Hematopoietic multipotent progenitor cell (in vitro differentiated cells): ENCODE data around the gene ZSCAN30. TPM values are rescaled to one million over a fixed set of nuclear protein-coding genes. Genes with fewer than 3 reads are reported as not detected.
A peak's percentile ranks its signal among the peaks of the same experiment; 100 is the strongest.

Source experiments
- DNase-seq, 3 donors: peaks; one replicate each; pipeline ENCODE4 v3.0.0-alpha.2; 2011 to 2015; ENCODE audit warnings: low read depth in 2 of 3, low spot score in 2 of 3
- total RNA-seq: library from RNA; depleted of rRNA; stranded (reverse); fragments of >200 nt; gene quantifications from one replicate; pipeline ENCODE4 v1.2.3, GENCODE V29; 2012

Gene ZSCAN30
- total RNA-seq: 14.8 TPM

DNA sequence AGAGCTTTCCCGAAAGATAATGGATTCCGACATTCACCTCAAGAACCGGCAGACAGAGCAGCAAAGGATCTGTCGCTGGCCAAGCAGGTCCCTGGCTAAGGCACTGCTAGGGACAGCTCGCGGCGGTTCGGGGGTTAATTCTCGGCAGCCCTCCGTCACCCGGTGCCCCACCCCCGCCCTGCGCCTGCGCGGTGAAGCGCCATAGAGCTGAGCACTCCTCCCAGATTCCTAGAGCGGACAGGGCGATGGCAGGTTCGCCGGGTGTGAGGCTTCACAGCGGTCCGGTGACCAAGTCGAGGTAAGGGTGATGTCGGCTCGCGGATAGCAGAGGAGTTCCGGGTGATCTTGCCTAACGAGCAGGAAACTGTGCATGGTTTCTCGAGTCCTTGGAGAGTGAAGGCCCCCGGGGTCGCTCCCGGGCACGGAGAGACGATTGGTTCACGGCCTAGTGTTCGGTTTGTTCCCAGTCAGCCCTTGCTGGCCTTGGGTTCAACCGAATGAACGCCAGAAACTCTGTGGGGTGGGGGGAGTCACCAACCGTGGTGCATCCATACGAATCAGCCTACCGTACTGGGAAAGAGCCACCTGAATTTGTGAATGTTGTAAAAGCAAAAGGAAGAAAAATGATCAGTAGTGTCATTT, at the start of gene ZSCAN30:
ZSCAN30 (minus strand) TSS at position 136 of the 642 bp plus-strand sequence. CDS start 25,877 bp downstream, outside the sequence.
- peak; percentile 86 to 98 (median 96) for DNase-seq

GRCh38 chr18:35337286-35337685, 47.3 kb upstream of the ZSCAN30 start:
- no peak for DNase-seq

- DNase-seq: no peak
Measured at GRCh38 chr18:35335866-35336265, 45.8 kb upstream of the ZSCAN30 start.

DNA sequence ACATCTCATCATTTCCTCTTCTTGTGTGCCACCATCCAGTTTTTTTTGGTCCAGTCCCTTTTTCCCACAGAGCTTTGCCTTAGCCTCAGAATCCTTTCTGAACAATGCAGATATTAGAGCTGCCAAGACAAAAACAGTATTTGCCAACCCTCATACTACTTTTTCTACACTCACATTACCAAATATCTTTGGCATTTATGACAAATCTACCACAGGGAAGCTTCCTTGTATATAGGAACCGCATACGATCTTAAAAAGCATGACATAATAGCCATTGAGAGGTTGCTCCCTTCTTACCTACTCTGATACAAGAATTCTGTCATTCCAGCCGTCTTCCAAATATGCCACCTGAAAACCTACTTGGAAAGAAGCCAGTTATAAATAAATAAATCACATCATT, 44.8 kb upstream of the ZSCAN30 start:
- no peak for DNase-seq

GRCh38 chr18:35334212-35334611, 44.2 kb upstream of the ZSCAN30 start:
- no peak for DNase-seq

DNA sequence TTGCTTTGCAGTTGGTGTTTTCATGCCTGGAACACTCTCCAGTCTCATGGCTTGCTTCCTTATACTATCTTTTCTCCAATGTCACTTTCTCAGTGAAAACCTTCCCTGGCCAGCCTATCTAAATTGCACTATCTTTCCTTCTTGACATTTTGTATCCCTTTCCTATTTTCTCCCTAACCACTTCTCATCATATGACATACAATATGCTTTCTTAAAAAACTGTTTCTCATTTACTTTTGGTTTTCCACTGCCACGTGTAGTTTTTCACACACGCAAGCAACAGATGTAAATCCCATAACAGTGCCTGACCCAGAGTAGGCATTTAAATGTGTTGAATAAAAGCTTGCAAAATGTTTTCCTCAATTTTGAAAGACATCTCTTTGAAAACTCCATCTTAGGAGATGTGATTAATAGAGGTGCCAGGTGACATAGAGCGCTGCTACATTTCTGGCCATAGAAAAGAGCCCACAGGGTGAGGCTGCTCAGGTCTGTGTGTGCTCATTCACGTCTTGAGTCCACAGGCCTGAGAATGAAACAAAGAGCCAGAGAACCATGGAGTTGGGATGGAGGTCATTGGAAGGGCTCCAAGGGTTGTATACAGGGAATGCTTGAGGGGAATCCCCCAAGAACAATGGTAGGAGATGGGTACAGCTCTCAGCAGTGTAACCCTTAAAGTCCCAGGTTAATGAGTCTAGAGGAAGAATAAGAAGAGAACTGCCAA, 41.5 kb upstream of the ZSCAN30 start:
- DNase-seq: no peak

- no peak for DNase-seq
Measured at GRCh38 chr18:35328868-35329267, 38.8 kb upstream of the ZSCAN30 start.

DNA sequence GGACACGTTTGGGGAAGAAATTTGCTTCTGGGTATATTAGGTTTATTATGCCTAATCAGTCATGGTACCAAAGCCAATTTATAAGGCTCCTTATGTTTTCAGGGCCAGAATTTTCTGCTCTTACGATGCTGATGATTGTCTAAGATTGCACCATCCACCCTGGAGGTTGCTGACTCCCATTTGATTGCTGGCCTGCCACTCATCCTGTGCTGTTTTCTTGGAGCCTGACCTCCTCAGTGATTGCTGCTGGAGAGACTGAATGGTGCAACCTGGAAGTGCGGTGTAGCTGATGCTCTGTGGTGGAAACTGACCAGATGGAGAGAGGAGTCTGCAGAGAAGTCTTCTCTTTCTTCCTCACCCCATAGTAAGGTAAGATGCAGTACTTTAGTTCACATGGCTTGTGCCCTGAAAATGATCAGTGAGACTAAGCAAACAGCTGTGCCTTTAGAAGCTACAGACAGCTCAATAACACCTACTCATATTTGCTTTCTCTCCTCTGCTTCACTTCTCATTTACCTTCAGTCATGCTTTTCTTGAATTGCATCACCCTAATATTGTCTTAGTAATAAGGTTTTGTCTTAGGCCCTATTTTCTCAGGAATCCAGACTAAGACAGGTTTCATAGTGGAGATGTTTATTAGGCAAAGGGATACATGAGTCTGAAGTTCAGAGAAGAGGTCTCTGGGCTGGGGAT, 36.8 kb upstream of the ZSCAN30 start:
- no peak for DNase-seq

GRCh38 chr18:35324926-35325655, 35.1 kb upstream of the ZSCAN30 start:
- no peak for DNase-seq

DNA sequence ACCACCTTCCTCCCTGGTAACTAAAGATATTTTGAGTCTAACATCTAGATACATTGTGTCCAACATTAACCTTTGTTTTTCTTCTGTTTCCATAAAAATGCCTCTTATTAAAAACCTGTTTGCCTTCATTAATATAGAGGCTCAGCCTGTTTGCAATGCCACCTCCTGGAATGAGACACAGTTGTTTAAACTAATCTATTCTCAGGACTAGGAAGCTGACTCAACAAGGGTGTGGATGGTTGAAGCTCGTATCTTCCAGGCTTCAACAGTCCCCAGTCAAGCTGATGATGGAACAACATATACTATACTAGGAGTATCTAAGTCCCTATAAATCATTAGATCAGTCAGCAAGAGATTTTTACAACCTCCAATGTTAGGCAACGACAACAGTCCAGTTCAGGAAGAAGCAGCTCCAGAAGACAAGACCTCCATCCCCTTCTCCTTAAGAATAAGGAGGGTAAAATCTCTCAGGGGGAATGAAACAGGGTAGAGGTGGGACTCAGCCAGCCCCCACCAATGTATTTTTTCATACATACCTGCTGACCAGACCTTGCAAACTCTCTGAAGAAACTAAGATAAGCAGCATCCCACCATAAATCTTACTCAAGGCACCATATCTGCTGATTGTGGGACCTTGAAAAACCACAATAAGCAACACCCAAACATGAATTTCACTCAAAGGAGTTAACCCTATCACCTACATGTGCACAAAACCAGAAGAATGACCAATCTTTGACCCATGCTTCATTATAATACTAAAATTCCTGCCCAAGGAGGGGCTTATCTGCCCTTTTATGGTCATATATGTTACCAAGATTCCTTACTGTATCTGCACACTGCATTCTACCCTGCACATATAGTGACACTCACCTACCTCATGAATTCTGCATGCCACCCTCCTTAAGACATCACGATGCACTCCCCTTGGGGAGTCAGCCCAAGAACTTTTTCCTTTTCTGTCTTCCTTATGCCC, 32.7 kb upstream of the ZSCAN30 start:
- DNase-seq: peak in 1 of 3 donors; percentile 8

- DNase-seq: no peak
Measured at GRCh38 chr18:35311496-35311895, 21.5 kb upstream of the ZSCAN30 start.

- DNase-seq: peak in 1 of 3 donors; percentile 3
Measured at GRCh38 chr18:35306588-35307250, 16.7 kb upstream of the ZSCAN30 start.

DNA sequence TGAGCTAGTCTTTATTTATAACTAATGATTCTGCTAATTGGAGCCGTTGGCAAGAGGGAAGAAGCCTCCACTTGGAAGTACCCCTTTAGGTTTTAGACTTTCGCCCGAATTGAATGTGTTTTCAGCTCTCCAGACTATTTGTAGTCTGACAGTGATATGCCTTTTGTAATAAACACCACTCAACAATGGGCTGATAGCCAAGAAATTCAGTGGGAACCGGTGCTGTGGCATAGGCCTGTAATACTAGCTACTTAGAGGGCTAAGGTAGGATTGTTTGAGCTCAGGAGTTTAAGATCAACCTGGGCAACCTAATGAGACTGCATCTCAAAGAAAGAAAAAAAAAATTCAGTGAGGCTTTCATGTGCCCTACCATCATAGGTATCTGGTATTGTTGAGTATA, 13.6 kb upstream of the ZSCAN30 start:
- no peak for DNase-seq

GRCh38 chr18:35296060-35296459, 6.0 kb upstream of the ZSCAN30 start:
- no peak for DNase-seq

GRCh38 chr18:35291166-35291565, 1.1 kb upstream of the ZSCAN30 start:
- no peak for DNase-seq

GRCh38 chr18:35289727-35290093, 319 bp downstream of the ZSCAN30 start:
- DNase-seq: no peak

DNA sequence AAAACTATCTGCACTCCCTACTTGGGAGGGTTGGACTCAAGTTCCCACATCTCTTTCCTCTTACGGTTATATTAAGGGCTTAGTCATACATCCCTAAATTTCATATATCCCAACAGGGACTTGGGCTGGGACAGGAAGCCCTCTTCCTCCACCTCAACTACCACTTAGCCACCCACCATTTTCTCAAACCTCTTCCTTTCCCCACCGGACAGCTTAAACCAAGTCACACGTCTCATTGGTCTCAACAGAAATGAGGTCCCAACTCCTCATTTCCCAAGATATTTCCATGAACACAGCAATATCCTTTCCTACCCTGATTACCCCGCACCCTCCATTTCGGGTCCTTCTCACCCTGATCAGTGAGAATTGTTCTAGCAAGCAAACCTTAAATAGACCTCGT, 736 bp downstream of the ZSCAN30 start:
- no peak for DNase-seq

DNA sequence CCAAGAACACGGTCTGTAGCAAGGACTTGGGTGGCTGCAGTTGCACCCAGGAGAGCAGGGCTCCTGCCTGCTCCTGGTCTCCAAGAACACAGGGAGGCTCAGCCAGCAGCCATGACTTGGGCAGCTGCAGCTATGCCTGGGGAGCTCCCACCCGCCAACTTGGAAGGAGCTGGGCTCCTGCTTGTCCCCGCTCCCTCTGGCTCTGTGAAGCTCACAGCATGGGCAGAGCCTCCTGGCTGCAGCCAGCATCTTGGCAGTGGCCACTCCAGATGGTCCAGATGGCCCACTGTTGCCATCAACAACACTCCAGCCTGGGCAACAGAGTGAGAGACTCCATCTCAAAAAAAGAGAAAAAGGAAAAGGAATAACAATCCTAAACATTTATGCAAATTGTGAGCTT, 5.2 kb downstream of the ZSCAN30 start:
- no peak for DNase-seq
